ENCODE results near the gene MAN1B1. TPM values are rescaled to one million over a fixed set of nuclear protein-coding genes. Genes with fewer than 3 reads are reported as not detected.

Gene MAN1B1
- polyA plus RNA-seq, 3 donors from 2014 or later: 59.7 to 71.8 (median 66.1) TPM

DNA sequence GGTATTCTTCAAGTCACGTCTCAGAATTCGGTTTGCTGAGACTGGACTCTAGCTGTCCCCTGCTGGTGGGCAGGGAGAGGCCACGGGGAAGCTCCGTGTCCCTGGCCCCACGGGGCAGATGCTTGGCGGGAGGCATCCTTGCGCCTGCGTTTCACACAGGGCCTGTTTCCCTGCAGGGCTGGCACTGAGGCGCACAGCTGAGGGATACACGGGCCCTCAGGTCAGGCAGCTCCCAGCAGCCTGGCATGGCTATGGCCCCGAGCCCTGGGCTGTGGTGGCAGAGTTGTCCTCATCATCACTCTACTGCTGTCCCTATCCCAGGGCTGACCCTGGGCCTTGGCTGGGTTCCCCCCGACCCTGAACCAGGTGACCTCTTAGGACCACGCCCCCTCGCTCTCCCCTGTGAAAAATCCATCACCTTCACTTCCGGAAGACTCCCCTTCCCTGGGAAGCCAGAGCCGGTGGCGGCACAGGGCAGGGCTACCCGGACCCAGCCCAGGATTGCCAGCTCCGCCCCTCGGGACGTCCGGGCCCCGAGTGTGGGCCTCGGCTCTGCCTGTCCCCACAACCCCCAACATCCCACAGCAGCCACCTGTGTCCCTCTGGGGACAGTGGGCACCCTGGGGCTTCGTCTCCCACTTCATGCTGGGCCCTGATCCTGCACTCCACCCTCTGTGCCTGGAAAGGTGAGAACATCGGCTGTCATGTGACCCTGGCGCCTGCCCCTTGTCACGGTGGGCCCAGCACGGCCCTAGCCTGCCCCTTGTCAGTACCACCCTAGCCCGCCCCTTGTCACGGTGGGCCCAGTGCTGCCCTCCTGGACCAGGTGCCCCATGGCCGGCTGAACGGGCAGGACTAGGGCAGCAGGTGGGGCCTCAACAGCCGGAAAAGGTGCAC lies 22.7 kb downstream of the MAN1B1 start:
- H3K4me1 Mint-ChIP-seq: peaks cover 0 to 4% of the 10 kb centered on the region in 2 donors
- H3K4me3 Mint-ChIP-seq: no peak overlapping the region
- H3K27ac Mint-ChIP-seq: no peak overlapping the region
- peaks cover 0 to 9% (median 0%) of the 10 kb centered on the region in 3 donors for H3K36me3 Mint-ChIP-seq
- no peak for DNase-seq
- peaks cover 0 to 3% (median 2%) of the 10 kb centered on the region in 3 donors for H3K27me3 Mint-ChIP-seq (ENCODE audit: low read depth in 3 of 3)
- no peaks in the 10 kb centered on the region for H3K9me3 Mint-ChIP-seq

DNA sequence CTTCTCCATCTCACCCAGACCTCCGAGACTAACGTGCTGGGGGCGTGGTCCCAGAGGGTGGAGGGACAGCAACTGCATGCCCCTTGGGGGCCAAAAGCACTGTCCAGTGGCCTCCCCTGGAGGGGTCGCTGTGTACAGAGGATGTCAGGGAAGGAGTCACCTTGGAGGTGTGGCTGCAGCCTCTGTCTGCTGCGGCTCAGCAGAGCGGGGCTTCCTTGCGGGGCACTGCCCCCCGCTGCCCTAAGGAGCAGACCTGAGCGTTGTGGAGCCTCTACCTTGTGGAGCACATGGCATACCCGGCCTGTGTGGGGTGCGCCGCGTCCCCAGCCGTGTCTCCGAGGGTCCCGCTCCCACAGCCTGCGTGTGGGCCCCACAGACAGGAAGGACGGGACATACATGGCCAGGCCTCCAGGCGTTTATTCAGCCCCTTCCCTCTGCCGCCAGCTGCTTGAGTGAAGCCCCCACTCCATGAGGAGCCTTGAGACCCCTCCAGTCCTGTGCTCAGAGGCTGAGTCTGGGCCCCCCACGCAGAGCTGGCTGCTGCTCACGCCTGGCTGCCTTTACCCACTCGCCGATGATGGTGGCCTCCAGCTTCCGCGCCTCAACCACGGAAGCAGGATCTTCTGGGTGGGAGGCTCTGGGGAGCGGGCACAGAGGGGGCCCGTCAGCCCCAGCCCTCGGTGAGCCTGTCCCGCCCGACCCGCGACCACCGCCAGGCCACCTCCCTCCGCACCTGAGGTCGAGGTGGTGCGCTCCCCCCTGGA lies 23.5 kb downstream of the MAN1B1 start:
- DNase-seq: no peak
- no peaks in the 10 kb centered on the region for H3K9me3 Mint-ChIP-seq
- no peak overlapping the region for H3K27ac Mint-ChIP-seq
- no peak overlapping the region for H3K4me3 Mint-ChIP-seq
- H3K4me1 Mint-ChIP-seq: peaks cover 0 to 4% of the 10 kb centered on the region in 2 donors
- H3K27me3 Mint-ChIP-seq (ENCODE audit: low read depth in 3 of 3): peaks cover 0 to 3% (median 0%) of the 10 kb centered on the region in 3 donors
- H3K36me3 Mint-ChIP-seq: peaks cover 0 to 5% (median 0%) of the 10 kb centered on the region in 3 donors

- no peaks in the 10 kb centered on the region for H3K9me3 Mint-ChIP-seq
- peaks cover 0 to 3% (median 0%) of the 10 kb centered on the region in 3 donors for H3K27me3 Mint-ChIP-seq (ENCODE audit: low read depth in 3 of 3)
- H3K36me3 Mint-ChIP-seq: no peaks in the 10 kb centered on the region
- DNase-seq: no peak
- no peak overlapping the region for H3K4me3 Mint-ChIP-seq
- H3K27ac Mint-ChIP-seq: no peak overlapping the region
- H3K4me1 Mint-ChIP-seq: peaks cover 0 to 4% of the 10 kb centered on the region in 2 donors
These were observed 24.4 kb downstream of the MAN1B1 start for GRCh38 chr9:137110911-137111787.

GRCh38 chr9:137111788-137112563 lies 25.2 kb downstream of the MAN1B1 start:
- Mint-ChIP-seq H3K4me1 (peaks cover 0 to 4% of the 10 kb centered on the region in 2 donors), H3K9me3 (no peaks in the 10 kb centered on the region), H3K4me3 (peak overlapping the region in 1 of 5 donors; percentile 24), H3K27ac (no peak overlapping the region), H3K27me3 (ENCODE audit: low read depth in 3 of 3) (peaks cover 0 to 3% (median under 1%) of the 10 kb centered on the region in 3 donors), H3K36me3 (no peaks in the 10 kb centered on the region)
- DNase-seq: no peak

- H3K4me3 Mint-ChIP-seq: peak overlapping the region in 4 of 5 donors; percentile 51 to 72 (median 65)
- no peaks in the 10 kb centered on the region for H3K36me3 Mint-ChIP-seq
- no peak for DNase-seq
- H3K27me3 Mint-ChIP-seq (ENCODE audit: low read depth in 3 of 3): peaks cover 0 to 3% (median 1%) of the 10 kb centered on the region in 3 donors
- no peaks in the 10 kb centered on the region for H3K9me3 Mint-ChIP-seq
- H3K27ac Mint-ChIP-seq: no peak overlapping the region
- peaks cover 0 to 4% of the 10 kb centered on the region in 2 donors for H3K4me1 Mint-ChIP-seq
These were observed 26.0 kb downstream of the MAN1B1 start for GRCh38 chr9:137112564-137113384.

- Mint-ChIP-seq H3K27me3 (ENCODE audit: low read depth in 3 of 3) (peaks cover 0 to 3% (median 1%) of the 10 kb centered on the region in 3 donors), H3K4me1 (peaks cover 0 to 4% of the 10 kb centered on the region in 2 donors), H3K4me3 (peak overlapping the region in 4 of 5 donors; percentile 47 to 72 (median 65)), H3K9me3 (no peaks in the 10 kb centered on the region), H3K27ac (no peak overlapping the region), H3K36me3 (no peaks in the 10 kb centered on the region)
- DNase-seq: no peak
These were observed 26.8 kb downstream of the MAN1B1 start for GRCh38 chr9:137113385-137114159.

DNA sequence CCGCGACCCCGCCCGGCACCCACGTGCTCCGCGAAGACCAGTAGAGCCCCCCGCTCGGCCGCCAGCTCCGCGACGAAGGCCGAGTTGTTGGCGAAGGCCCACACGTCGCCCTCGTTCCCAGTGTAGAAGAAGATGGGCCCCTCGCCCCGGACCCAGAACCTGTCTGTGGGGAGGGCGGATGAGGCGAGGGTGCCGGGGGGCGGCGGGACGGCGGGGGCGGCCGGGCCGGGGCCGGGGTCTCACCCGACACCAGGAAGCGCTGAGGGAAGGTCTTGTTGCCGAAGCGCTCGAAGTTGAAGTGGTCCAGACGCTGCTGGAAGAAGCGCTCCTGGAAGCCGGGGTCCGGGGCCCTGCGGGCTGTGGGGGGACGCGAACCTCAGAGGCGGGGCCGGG lies 27.4 kb downstream of the MAN1B1 start:
- Mint-ChIP-seq H3K4me1 (peaks cover 0 to 4% of the 10 kb centered on the region in 2 donors), H3K27ac (no peak overlapping the region), H3K4me3 (peak overlapping the region in 4 of 5 donors; percentile 18 to 64 (median 52)), H3K27me3 (ENCODE audit: low read depth in 3 of 3) (peaks cover 2 to 3% (median 2%) of the 10 kb centered on the region in 3 donors), H3K36me3 (no peaks in the 10 kb centered on the region), H3K9me3 (no peaks in the 10 kb centered on the region)
- peak in 1 of 3 donors; percentile 31 for DNase-seq

DNA sequence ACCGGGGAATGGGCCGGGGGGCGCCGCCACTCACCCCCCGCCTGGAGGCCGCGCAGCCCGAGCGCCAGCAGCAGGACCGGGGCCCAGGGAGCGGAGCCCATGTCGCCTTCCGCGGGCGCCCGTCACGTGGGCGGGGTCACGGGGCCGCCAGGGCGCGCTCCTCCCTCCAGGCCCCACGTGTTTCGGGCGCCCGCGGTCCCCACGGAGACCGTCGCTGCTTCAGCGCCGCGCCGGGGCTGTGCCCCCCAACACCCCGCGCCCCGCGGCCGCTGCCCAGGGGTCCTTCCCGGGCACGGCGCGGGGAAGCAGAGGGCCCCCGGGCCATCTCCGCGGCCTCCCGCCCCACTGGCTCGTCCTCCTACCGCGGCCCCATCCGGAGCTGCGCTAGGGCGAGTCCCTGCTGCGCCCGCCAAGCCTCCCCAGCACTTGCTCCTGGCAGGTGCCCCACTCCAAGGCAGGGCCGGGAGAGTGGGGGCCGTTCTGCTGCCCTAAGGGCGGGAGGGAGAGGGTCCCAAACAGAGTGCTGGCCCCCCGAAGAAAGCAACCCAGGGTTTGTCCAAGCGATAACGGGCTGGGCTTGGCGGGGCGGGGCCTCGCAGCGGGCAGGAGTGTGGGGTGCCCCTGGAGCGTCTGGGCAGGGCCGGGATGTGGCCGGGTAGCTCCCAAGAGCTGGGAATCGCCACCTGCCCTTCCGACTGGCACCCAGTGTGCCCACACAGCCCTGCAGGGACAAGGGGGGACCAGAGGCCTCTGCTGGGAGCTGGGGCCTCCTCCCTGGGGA lies 28.0 kb downstream of the MAN1B1 start, which contains the start of gene DPP7:
TSS of gene DPP7 (minus strand) at position 121 of the 781 bp plus-strand sequence. CDS start at position 101, 20 bp downstream.
- Mint-ChIP-seq H3K4me1 (peaks cover 0 to 4% of the 10 kb centered on the region in 2 donors), H3K27me3 (ENCODE audit: low read depth in 3 of 3) (peaks cover 2 to 4% (median 3%) of the 10 kb centered on the region in 3 donors), H3K27ac (no peak within 1 kb of the TSS), H3K9me3 (no peaks in the 10 kb centered on the region), H3K36me3 (no peaks in the 10 kb centered on the region), H3K4me3 (peak within 1 kb of the TSS; percentile 30 to 72 (median 60))
- peak; percentile 76 to 80 (median 80) for DNase-seq

DNA sequence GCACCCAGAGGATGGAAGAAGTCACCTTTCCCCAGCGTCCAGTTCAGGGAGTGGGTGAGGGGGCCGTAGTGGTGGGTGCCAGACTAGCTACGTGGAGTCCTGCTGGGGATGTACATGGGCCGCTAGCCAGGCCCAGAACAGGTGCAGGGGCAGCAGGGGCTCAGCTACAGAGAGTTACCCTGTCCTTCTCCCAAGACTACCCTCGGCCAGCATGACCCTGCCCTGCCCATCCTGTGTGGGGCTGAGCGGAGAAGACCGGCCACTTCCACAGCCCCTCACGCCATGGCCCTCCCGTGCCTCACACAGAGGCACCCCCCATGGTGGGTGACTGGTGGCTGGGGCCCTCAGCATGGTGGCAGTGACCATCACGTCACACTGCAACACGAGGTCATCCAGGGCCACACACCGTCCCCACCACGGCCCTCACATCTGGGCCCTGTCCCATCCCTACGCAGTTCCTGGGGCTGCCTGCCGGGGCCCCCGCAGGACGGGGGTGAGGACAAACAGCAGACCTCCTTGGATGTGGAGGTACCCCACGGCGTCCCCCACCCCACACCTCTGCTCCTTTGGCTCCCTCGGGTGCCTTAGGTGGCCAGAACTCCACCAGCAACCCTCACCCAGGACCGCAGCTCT lies 28.7 kb downstream of the MAN1B1 start:
- Mint-ChIP-seq H3K27ac (no peak overlapping the region), H3K9me3 (no peaks in the 10 kb centered on the region), H3K4me1 (peaks cover 0 to 4% of the 10 kb centered on the region in 2 donors), H3K27me3 (ENCODE audit: low read depth in 3 of 3) (peaks cover 2 to 4% (median 3%) of the 10 kb centered on the region in 3 donors), H3K36me3 (no peaks in the 10 kb centered on the region), H3K4me3 (peak overlapping the region in 2 of 5 donors; percentile 30 to 42)
- DNase-seq: no peak

DNA sequence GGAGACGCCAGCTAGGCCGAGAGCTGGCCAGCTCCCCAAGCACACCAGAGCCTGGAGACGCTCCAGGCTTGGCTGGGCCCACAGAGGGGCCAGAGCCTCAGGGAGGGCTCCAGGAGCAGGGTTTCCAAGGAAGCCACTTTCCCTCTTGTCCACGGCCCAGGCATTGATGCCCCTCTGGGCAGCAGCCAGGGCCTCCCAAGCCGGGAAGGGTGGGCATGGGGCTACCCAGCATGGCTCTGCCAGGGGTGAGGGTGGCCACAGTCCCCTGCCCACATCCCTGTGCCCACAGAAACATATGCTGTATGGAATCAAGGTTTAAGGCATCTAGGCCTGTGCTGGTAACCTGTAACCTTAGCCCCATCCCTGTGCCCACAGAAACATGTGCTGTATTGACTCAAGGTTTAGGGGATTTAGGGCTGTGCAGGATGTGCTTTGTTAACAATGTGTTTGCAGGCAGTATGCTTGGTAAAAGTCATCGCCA lies 29.3 kb downstream of the MAN1B1 start:
- Mint-ChIP-seq H3K9me3 (no peaks in the 10 kb centered on the region), H3K27ac (no peak overlapping the region), H3K4me3 (no peak overlapping the region), H3K4me1 (peaks cover 0 to 3% of the 10 kb centered on the region in 2 donors), H3K36me3 (no peaks in the 10 kb centered on the region), H3K27me3 (ENCODE audit: low read depth in 3 of 3) (peaks cover 2 to 4% (median 3%) of the 10 kb centered on the region in 3 donors)
- no peak for DNase-seq

Measured in immature natural killer cell (primary cell).